Activated CD8-positive, alpha-beta T cell treated with anti-CD3 and anti-CD28 coated beads for 36 hours (primary cell): ENCODE measurements around the gene CD5L. TPM values are rescaled to one million over a fixed set of nuclear protein-coding genes. Genes with fewer than 3 reads are reported as not detected.

ENCODE experiments used
- ATAC-seq: fragments of 200-7000 bp; cut with Tn5 transposase; one replicate; pipeline ENCODE4 v1.10.0; 2021; ENCODE audit warnings: mild to moderate bottlenecking, moderate library complexity
- CTCF ChIA-PET: fragments of 350-600 bp; sonication (Branson Sonifier 250); formaldehyde crosslinking; loops from one replicate; lab custom pipeline; 2021; ENCODE audit warnings: antibody characterized with exemption; lab: Charles Lee
- POLR2A ChIA-PET: fragments of 350-600 bp; sonication (Branson Sonifier 250); formaldehyde crosslinking; loops from one replicate; lab custom pipeline; 2021; ENCODE audit warnings: antibody characterized with exemption; lab: Charles Lee
- DNase-seq: peaks from one replicate; pipeline ENCODE4 v3.0.0-alpha.2; 2020
- H3K27ac Mint-ChIP-seq: one replicate; pipeline ENCODE4 v1.8.0; 2021; ENCODE audit warnings: mild to moderate bottlenecking, mixed read lengths
- H3K27me3 Mint-ChIP-seq: one replicate; pipeline ENCODE4 v1.8.0; 2021; ENCODE audit warnings: mixed read lengths
- H3K36me3 Mint-ChIP-seq: one replicate; pipeline ENCODE4 v1.8.0; 2021; ENCODE audit warnings: low read depth, mixed read lengths
- H3K4me1 Mint-ChIP-seq: one replicate; pipeline ENCODE4 v1.8.0; 2021; ENCODE audit warnings: low read depth, mixed read lengths
- H3K4me3 Mint-ChIP-seq: one replicate; pipeline ENCODE4 v1.8.0; 2021; ENCODE audit warnings: mild to moderate bottlenecking, moderate library complexity, mixed read lengths
- H3K9me3 Mint-ChIP-seq: one replicate; pipeline ENCODE4 v1.8.0; 2021; ENCODE audit warnings: mixed read lengths
- intact Hi-C: fragments of 100-400 bp; cut with micrococcal nuclease; formaldehyde crosslinking; loops from one replicate; pipeline ENCODE4 v1.10.0; 2022
- total RNA-seq, 2 experiments: library from RNA; stranded (reverse); gene quantifications; one replicate each; pipeline ENCODE4 v1.2.3, GENCODE V29; 2021
- TF ChIP-seq, protein P1 (sequence below): fragments of 200-600 bp; IDR thresholded peaks from one replicate; pipeline ENCODE4 v1.8.0; 2022; ENCODE audit warnings: antibody characterized with exemption, mild to moderate bottlenecking

The CD5L gene
- total RNA-seq, 2 experiments from 2014 or later, result not detected

DNA sequence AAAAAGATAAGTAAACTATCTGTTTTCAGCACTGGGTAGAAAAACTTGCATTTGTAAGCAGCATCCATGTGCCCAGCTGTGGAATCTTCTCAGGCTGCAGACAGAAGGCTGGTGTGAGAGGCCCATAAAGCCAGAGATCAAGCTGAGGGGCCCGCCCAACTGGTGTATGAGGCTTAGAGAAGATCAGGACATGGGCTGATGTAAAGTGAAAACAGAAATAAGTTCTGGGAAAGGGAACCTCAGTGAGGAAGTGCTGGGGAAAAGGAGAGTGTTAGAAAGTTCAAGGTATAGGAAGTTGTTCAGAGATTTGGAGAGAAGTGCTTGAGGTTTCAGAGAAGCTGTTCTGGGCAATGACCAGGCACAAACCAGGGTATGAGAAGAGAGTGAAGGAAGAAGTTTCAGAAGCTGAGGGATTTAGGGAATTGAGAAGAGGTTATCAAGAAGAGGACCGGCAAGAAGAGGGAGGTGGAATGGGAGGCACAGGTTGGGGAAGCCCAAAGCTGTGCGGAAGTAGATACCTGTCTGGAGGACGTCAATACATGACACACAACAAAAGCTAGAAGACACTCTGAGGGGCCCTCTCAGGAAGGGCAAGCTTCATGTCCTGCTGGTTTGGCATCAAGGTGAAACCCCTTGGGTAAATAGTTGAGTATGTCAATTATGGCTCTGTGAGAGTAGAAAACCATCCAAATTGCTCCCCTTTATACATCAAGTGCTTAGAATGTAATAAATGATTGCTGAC, 2.7 kb upstream of the CD5L start:
- TF ChIP-seq, protein P1, sequence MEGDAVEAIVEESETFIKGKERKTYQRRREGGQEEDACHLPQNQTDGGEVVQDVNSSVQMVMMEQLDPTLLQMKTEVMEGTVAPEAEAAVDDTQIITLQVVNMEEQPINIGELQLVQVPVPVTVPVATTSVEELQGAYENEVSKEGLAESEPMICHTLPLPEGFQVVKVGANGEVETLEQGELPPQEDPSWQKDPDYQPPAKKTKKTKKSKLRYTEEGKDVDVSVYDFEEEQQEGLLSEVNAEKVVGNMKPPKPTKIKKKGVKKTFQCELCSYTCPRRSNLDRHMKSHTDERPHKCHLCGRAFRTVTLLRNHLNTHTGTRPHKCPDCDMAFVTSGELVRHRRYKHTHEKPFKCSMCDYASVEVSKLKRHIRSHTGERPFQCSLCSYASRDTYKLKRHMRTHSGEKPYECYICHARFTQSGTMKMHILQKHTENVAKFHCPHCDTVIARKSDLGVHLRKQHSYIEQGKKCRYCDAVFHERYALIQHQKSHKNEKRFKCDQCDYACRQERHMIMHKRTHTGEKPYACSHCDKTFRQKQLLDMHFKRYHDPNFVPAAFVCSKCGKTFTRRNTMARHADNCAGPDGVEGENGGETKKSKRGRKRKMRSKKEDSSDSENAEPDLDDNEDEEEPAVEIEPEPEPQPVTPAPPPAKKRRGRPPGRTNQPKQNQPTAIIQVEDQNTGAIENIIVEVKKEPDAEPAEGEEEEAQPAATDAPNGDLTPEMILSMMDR, result no peak

DNA sequence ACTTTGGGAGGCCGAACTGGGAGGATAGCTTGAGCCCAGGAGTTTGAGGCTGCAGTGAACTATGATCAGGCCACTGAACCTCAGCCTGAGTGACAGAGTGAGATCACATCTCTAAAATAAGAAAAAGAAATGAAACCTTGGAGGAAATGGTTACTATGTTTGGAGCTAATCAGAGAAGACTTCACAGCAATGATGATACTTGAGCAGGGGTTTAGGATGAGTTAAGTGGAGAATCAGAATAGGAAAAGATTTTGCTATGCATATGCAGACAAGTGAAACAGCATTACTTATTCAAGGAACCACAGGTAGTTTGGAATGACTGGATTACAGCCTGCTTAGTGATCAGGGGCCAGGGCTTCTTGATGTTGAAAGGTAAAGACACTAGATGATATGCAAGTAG, 1.3 kb upstream of the CD5L start:
- TF ChIP-seq, protein P1, result no peak
- Mint-ChIP-seq H3K27me3 (peaks cover 1% of the 10 kb centered on the region), H3K27ac (no peak overlapping the region), H3K9me3 (no peaks in the 10 kb centered on the region), H3K4me3 (no peak overlapping the region), H3K4me1 (no peaks in the 10 kb centered on the region), H3K36me3 (no peaks in the 10 kb centered on the region)
- ChIA-PET CTCF (no interaction called here), POLR2A (interaction anchor here (0.6 kb wide), 1 partner anchor 80 kb away, joined by 3 read pairs; no protein-coding TSS in a partner anchor)
- intact Hi-C loops, result no loop called here
- DNase-seq, result no peak
- no peak for ATAC-seq

More for the DNA sequence above, 2.7 kb upstream of the CD5L start:
- no peaks in the 10 kb centered on the region for H3K4me1 Mint-ChIP-seq
- H3K27me3 Mint-ChIP-seq, result peaks cover 1% of the 10 kb centered on the region
- intact Hi-C loops, result no loop called here
- H3K36me3 Mint-ChIP-seq, result no peaks in the 10 kb centered on the region
- H3K4me3 Mint-ChIP-seq, result no peak overlapping the region
- POLR2A ChIA-PET, result interaction anchor here (0.7 kb wide), 1 partner anchor 16 kb away, joined by 3 read pairs; no protein-coding TSS in a partner anchor
- H3K9me3 Mint-ChIP-seq, result no peaks in the 10 kb centered on the region
- ATAC-seq (no peak), DNase-seq (no peak)
- no peak overlapping the region for H3K27ac Mint-ChIP-seq
- CTCF ChIA-PET, result no interaction called here

DNA sequence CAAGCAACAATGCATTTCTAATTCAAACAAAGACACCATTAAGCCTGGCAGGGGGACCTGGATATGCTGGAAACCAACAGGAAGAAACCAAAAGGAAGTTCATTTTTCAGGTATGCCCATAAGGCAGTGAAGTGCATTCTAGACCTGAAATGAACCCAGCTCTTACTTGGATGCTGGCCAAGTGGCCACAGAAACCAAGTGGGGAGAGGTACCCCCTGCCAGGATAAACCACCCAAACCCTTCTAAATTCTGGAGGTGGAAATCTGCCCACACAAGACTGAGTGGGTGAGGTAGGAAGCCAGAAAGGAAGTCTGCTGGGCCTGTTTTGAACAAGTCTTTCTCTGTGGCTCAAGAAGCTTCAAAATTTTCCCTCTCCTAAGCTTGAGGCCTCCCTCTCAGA, 2.6 kb downstream of the CD5L start:
- H3K27ac Mint-ChIP-seq, result no peak overlapping the region
- H3K27me3 Mint-ChIP-seq, result peaks cover 2% of the 10 kb centered on the region
- ChIA-PET CTCF (interaction anchor here (1.5 kb wide), 1 partner anchor 749 kb away, joined by 3 read pairs; no protein-coding TSS in a partner anchor), POLR2A (no interaction called here)
- no peak for DNase-seq
- no peaks in the 10 kb centered on the region for H3K9me3 Mint-ChIP-seq
- TF ChIP-seq, protein P1, result no peak
- no peaks in the 10 kb centered on the region for H3K4me1 Mint-ChIP-seq
- ATAC-seq, result no peak
- no peak overlapping the region for H3K4me3 Mint-ChIP-seq
- H3K36me3 Mint-ChIP-seq, result no peaks in the 10 kb centered on the region
- intact Hi-C loops, result no loop called here

DNA sequence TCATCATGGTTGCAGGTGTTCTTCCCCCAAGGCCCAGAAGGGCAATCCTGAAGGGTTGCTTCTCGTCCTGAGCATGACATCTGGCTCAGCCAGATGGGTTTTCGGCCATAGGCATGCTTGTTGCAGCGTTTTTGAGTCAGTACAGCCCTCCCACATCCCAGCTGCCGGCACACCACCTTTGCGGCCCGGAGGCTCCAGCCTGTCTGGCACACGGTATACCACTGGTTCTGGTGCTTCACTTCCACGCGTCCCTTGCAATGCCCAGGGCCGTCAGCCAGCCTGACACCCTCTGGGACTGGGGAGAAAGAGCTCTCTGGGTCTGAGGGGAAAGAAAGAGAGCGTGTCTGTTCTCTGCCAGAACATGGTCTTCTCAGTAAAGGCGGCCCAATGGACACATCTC, 7.2 kb downstream of the CD5L start:
- POLR2A ChIA-PET, result no interaction called here
- TF ChIP-seq, protein P1, result no peak
- Mint-ChIP-seq H3K4me1 (no peaks in the 10 kb centered on the region), H3K4me3 (no peak overlapping the region), H3K36me3 (no peaks in the 10 kb centered on the region), H3K9me3 (no peaks in the 10 kb centered on the region), H3K27ac (no peak overlapping the region), H3K27me3 (peaks cover 8% of the 10 kb centered on the region)
- intact Hi-C loops, result no loop called here
- ATAC-seq (no peak), DNase-seq (no peak)
- CTCF ChIA-PET, result no interaction called here

DNA sequence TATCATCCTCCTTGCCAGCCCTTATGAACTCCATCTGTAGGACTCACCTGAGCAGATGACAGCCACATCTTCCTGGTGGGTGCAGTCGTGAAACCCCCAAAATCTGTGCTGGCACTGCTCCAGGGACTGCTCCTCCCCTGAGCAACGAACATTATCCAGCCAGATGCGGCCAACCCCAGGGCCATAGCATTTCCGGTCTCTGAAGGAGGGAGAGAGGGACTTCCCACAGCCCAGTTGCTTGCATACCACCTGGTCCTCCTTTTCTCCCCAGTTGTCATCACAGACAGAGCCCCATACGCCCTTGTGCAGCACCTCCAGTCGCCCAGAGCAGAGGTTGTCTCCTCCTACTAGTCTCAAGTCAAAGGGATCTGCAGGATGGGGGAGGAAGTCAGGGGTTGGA, 8.5 kb downstream of the CD5L start:
- ChIA-PET POLR2A (no interaction called here), CTCF (no interaction called here)
- DNase-seq, result no peak
- intact Hi-C loops, result no loop called here
- H3K4me3 Mint-ChIP-seq, result no peak overlapping the region
- no peaks in the 10 kb centered on the region for H3K4me1 Mint-ChIP-seq
- no peaks in the 10 kb centered on the region for H3K36me3 Mint-ChIP-seq
- H3K27me3 Mint-ChIP-seq, result peaks cover 8% of the 10 kb centered on the region
- TF ChIP-seq, protein P1, result no peak
- H3K27ac Mint-ChIP-seq, result no peak overlapping the region
- no peaks in the 10 kb centered on the region for H3K9me3 Mint-ChIP-seq
- ATAC-seq, result no peak
